Heart right ventricle (tissue), 16 donors: ENCODE measurements around the gene TRPM3. TPM values are rescaled to one million over a fixed set of nuclear protein-coding genes. Genes with fewer than 3 reads are reported as not detected.

Experiments
- ATAC-seq, 8 donors: fragments of 200-7000 bp; cut with Tn5 transposase; one replicate each; pipeline ENCODE4 v1.9.1; 2020; ENCODE audit warnings: mild to moderate bottlenecking in 8 of 8, moderate library complexity in 8 of 8, moderate number of reproducible peaks in 1 of 8
- DNase-seq, 2 donors: peaks; one replicate each; pipeline ENCODE4 v3.0.0-alpha.2; 2020
- H3K27ac ChIP-seq, 10 donors: fragments of 200-600 bp; sonication (generic) in 2 of 10; one replicate each; pipeline versions ENCODE4 v1.5.0 to v1.8.0; 2020 to 2022; ENCODE audit warnings: mild to moderate bottlenecking in 3 of 10
- H3K27me3 ChIP-seq, 7 donors: fragments of 200-600 bp; one replicate each; pipeline ENCODE4 v1.8.0; 2021 to 2022; ENCODE audit warnings: mild to moderate bottlenecking in 2 of 7
- H3K36me3 ChIP-seq, 9 donors: fragments of 200-600 bp; sonication (generic) in 1 of 9; one replicate each; pipeline versions ENCODE4 v1.5.0 to v1.8.0; 2020 to 2022; ENCODE audit warnings: mild to moderate bottlenecking in 2 of 9
- H3K4me1 ChIP-seq, 9 donors: fragments of 200-600 bp; sonication (generic) in 1 of 9; one replicate each; pipeline versions ENCODE4 v1.5.0 to v1.8.0; 2020 to 2022; ENCODE audit warnings: mild to moderate bottlenecking in 4 of 9
- H3K4me3 ChIP-seq, 10 donors: fragments of 200-600 bp; sonication (generic) in 2 of 10; one replicate each; pipeline versions ENCODE4 v1.5.0 to v1.8.0; 2020 to 2022; ENCODE audit warnings: mild to moderate bottlenecking in 7 of 10, moderate library complexity in 2 of 10
- H3K9me3 ChIP-seq, 11 donors: fragments of 200-600 bp in 10 of 11; sonication (generic) in 2 of 11; one replicate each; pipeline versions ENCODE4 v1.5.0 to v1.8.0; 2013 to 2022; ENCODE audit warnings: mild to moderate bottlenecking in 2 of 11, control low read depth in 1 of 11, moderate library complexity in 1 of 11
- WGBS, 2 donors: extraction: QIAGEN DNeasy Blood & Tissue Kit; methylation state at CpG; one replicate each; pipeline ENCODE4 v1.1.7; 2013; ENCODE audit warnings: inconsistent platforms in 1 of 2; 5-methylcytosine and 5-hydroxymethylcytosine counted together
- intact Hi-C, 10 donors: fragments of 100-400 bp; cut with DNase I; formaldehyde crosslinking; loops; one replicate each; pipeline versions ENCODE4 v1.11.1 to v1.14.2; 2022
- polyA plus RNA-seq, 2 donors: library from polyadenylated mRNA; stranded (reverse); fragments of 200-250 nt; gene quantifications; one replicate each; pipeline ENCODE4 v1.2.3, GENCODE V29; 2013
- total RNA-seq, 10 donors: library from RNA; stranded (reverse); fragmentation: NEBNext Ultra II Directional in 3 of 10; extraction: Animal tissue kit (Norgen Biotek cat#: 25700) in 3 of 10; gene quantifications; one replicate each; pipeline versions ENCODE4 v1.2.1 to v1.2.4, GENCODE V29; 2021 to 2023
- TF ChIP-seq, protein P1 (sequence below), 9 donors: fragments of 200-600 bp; sonication (generic) in 2 of 9; IDR thresholded peaks; one replicate each; pipeline versions ENCODE4 v1.5.0 to v1.8.0; 2021 to 2022; ENCODE audit warnings: antibody characterized with exemption in 9 of 9, mild to moderate bottlenecking in 5 of 9, moderate library complexity in 1 of 9
- donor health status: Arrhythmogenic right ventricular cardiomyopathy.
- donor health status: ischemic (EF 13 %, LVEDD 7.1; RV severe dilation, severe dysfunction).
- donor health status: healthy with polysubstance abuse.
- donor health status: DM: no; HTN: yes; CAD: no.
- donor health status: DM: no; HTN: no; CAD: no.
- donor health status: ischemic (EF 25% LVEDD 6.9; RV normal size, moderate dysfunction).
- donor health status: ischemic (EF 25% LVEDD 5.7; RV mildly dilated, moderate dysfunction).
- donor health status: healthy.
- donor health status: DM: yes; HTN: yes; CAD: no.
- donor health status: Ischemic cardiomyopathy.
- donor health status: ischemic (EF 35%, LVEDD 5.7; RV mildly dilated, moderate dysfunction).
- donor health status: nonischemic (EF 11% LVEDD 7.7; RV severe dilation, severe dysfunction).
- donor health status: DM: yes; HTN: yes; CAD: no.
- donor health status: PGD.
- donor health status: ischemic (EF 29% LVEDD 5.4; RV normal size, mild dysfunction).
- donor health status: nonischemic (EF 23%, LVEDD 6.1; RV moderate dilation, normal function).

The TRPM3 gene
- total and polyA plus RNA-seq, 12 donors, result 0.05 to 1.3 (median 0.16) TPM; not detected in 1

DNA sequence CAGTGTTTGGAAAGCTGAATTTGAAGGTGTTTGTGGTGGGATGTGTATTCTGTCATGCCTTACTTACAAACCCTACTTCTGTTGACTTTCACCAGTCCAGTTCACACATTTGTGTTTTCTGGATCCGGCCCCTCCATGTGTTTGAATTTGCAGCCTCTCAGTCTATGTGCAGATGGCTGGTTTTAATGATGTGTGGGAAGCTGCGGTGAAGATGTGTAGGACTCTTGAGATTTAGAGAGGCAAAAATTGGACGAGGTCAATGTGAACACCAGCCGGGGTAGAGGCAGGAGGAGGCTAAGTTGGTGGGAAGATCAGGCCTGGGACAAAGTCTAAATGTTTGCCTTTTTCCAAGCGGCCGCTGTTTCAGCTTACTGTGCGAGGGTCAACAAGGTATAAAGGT is 591.6 kb downstream of the TRPM3 start:
- Histone ChIP-seq H3K27me3 (no peaks in the 10 kb centered on the region), H3K9me3 (peaks cover 0 to 5% (median 2%) of the 10 kb centered on the region in 11 donors), H3K4me3 (no peak overlapping the region), H3K4me1 (peaks cover 0 to 10% (median 0%) of the 10 kb centered on the region in 9 donors), H3K36me3 (no peaks in the 10 kb centered on the region), H3K27ac (no peak overlapping the region)
- DNase-seq, result no peak
- intact Hi-C loops, result no loop called here
- 87 to 93% methylated on average over 7 of the region's 7 CpGs for WGBS, 2 donors
- TF ChIP-seq, protein P1, sequence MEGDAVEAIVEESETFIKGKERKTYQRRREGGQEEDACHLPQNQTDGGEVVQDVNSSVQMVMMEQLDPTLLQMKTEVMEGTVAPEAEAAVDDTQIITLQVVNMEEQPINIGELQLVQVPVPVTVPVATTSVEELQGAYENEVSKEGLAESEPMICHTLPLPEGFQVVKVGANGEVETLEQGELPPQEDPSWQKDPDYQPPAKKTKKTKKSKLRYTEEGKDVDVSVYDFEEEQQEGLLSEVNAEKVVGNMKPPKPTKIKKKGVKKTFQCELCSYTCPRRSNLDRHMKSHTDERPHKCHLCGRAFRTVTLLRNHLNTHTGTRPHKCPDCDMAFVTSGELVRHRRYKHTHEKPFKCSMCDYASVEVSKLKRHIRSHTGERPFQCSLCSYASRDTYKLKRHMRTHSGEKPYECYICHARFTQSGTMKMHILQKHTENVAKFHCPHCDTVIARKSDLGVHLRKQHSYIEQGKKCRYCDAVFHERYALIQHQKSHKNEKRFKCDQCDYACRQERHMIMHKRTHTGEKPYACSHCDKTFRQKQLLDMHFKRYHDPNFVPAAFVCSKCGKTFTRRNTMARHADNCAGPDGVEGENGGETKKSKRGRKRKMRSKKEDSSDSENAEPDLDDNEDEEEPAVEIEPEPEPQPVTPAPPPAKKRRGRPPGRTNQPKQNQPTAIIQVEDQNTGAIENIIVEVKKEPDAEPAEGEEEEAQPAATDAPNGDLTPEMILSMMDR (IDR thresholded peaks at IDR 0.05), result no peak
- ATAC-seq, result peak in 2 of 8 donors; percentile 48 to 58

DNA sequence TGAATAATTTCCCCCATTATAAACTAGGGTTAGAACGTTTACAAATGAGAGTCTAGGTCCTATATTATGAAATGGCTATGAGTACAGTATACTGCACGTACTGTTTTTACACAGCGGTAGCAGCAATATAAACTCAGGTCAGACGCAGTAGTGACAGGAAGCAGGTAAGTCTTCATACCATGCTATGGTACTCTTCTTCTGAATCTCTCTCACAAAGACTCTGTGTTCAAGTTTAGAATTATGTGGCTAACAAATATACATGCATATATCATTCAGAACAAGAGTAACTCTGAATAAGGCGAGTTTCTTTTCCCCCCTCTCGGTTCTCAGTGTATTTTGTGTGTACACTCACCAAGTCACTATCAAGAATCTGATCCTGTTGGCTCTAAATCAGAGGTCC is 592.0 kb downstream of the TRPM3 start:
- 92% methylated on average over 6 of the region's 6 CpGs for WGBS, 2 donors
- Histone ChIP-seq H3K4me1 (peaks cover 0 to 10% (median 0%) of the 10 kb centered on the region in 9 donors), H3K4me3 (no peak overlapping the region), H3K27ac (no peak overlapping the region), H3K27me3 (no peaks in the 10 kb centered on the region), H3K36me3 (no peaks in the 10 kb centered on the region), H3K9me3 (peaks cover 0 to 9% (median 5%) of the 10 kb centered on the region in 11 donors)
- DNase-seq (no peak), ATAC-seq (no peak)
- TF ChIP-seq, protein P1 (IDR thresholded peaks at IDR 0.05), result no peak
- intact Hi-C loops, result no loop called here

DNA sequence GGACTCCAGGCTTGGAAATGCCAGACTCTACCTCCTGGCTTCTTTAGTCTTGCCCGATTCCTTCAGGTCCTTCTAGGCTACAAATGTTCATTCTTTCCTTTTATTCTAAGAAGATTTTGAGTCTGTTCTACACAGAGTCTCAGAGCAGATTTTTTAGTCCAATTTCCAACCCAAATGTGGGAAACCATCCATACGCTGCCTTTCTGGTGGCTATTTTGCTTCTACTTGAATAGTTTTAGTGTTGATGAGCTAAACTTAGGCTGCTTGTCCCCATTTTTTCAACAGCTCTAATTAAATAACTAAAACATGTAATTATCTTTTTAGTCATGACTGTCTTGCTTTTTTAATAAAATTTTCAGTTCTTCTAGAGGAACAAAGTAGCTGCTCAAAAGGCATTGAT is 594.5 kb downstream of the TRPM3 start:
- TF ChIP-seq, protein P1 (IDR thresholded peaks at IDR 0.05), result no peak
- 96 to 97% methylated on average over 2 of the region's 2 CpGs for WGBS, 2 donors

DNA sequence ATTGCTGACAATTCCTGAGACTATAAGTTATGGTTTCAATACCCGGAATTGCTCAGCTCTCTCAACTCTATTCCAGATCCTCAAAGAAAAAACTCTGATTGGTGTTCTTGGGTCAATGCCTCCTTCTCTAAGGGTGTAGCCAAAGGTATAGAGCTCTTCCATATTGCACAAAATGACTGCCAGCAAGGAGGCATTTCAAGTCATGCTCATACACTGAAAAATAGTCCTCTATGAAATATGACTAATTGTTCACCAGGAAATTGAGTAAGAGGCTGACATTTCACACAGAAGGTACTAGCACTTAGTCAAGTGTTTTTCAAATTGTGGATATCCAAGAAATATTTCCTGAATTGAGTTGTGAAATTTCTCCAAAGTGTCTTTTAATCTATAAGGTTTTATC is 595.9 kb downstream of the TRPM3 start:
- peaks cover 0 to 14% (median 6%) of the 10 kb centered on the region in 11 donors for H3K9me3 ChIP-seq
- ATAC-seq (peak in 1 of 8 donors; percentile 80), DNase-seq (no peak)
- H3K27ac ChIP-seq, result peak overlapping the region in 1 of 10 donors; percentile 42
- TF ChIP-seq, protein P1 (IDR thresholded peaks at IDR 0.05), result no peak
- 90 to 98% methylated on average over 1 of the region's 1 CpG for WGBS, 2 donors
- H3K36me3 ChIP-seq, result no peaks in the 10 kb centered on the region
- no peaks in the 10 kb centered on the region for H3K27me3 ChIP-seq
- no peak overlapping the region for H3K4me3 ChIP-seq
- H3K4me1 ChIP-seq, result peaks cover 0 to 13% (median 0%) of the 10 kb centered on the region in 9 donors
- intact Hi-C loops, result no loop called here

More for the DNA sequence above, 594.5 kb downstream of the TRPM3 start:
- Histone ChIP-seq H3K4me1 (peaks cover 0 to 10% (median 0%) of the 10 kb centered on the region in 9 donors), H3K36me3 (no peaks in the 10 kb centered on the region), H3K4me3 (no peak overlapping the region), H3K9me3 (peaks cover 0 to 14% (median 6%) of the 10 kb centered on the region in 11 donors), H3K27ac (no peak overlapping the region), H3K27me3 (no peaks in the 10 kb centered on the region)
- ATAC-seq (no peak), DNase-seq (no peak)
- intact Hi-C loops, result no loop called here
